ENCODE results near the gene SUSD4.

SUSD4 gene

DNA sequence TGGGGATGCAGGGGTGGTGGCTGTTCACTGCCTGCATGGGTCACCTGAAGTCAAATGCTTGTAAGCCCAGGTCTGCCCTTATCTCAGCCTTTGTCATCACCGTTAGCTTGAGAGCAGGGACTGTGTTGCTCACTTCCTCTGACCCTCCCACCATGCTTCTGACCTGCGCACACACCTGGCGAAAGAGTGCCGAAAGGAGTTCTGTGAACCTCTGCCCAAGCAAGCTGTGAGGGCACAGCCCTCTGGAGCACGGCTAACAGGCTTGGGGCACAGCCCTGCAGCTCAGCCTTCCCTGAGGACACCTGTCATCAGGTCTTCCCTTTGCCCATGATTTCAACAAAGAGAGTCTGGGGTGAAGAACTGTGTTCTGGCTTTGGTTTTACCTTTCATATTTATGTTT is 93.8 kb downstream of the SUSD4 start:
- no peak for TF ChIP-seq EZH2 (IDR thresholded peaks at IDR 0.05; ENCODE audit: borderline replicate concordance, low read length)

DNA sequence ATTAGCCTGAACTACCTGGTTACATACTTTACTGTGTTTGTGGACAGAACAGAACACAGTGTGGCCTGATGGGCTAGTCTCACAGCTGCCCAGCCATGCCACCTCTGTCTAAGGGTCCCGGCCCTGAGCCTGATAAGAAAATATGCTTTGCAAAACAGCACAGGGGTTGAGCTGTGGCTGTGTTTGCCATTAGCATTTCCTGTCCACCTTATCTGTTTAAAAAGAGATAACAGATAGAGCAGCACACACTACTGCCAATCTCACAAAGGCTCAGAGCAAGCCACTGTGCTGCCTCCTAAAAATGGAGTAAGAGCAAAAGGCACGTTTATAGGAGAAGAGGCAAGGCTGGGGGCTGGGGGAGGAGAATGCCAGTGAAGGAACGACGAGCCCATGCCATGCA is 95.0 kb downstream of the SUSD4 start:
- Histone ChIP-seq H3K4me2 (ENCODE audit: low read length) (no peak overlapping the region), H3K27me3 (ENCODE audit: insufficient read depth, low read length) (no peaks in the 10 kb centered on the region), H4K20me1 (ENCODE audit: insufficient read depth, low read length) (no peaks in the 10 kb centered on the region), H2AFZ (ENCODE audit: low read length) (no peak overlapping the region), H3F3A (ENCODE audit: insufficient read depth, low read length) (no peaks in the 10 kb centered on the region), H3K36me3 (ENCODE audit: insufficient read depth, low read length) (no peaks in the 10 kb centered on the region), H3K27ac (ENCODE audit: low read depth, low read length, poor library complexity, severe bottlenecking) (no peak overlapping the region), H3K4me3 (ENCODE audit: low read depth, low read length, poor library complexity, severe bottlenecking) (no peak overlapping the region), H3K9me3 (ENCODE audit: low read length) (no peaks in the 10 kb centered on the region), H3K9me2 (ENCODE audit: low read depth, low read length) (no peaks in the 10 kb centered on the region), H3K79me2 (ENCODE audit: insufficient read depth, low read length) (no peaks in the 10 kb centered on the region), H3K9ac (ENCODE audit: low read length) (no peak overlapping the region), H3K4me1 (ENCODE audit: insufficient read depth, low read length, severe bottlenecking) (no peaks in the 10 kb centered on the region)
- TF ChIP-seq, protein P1, sequence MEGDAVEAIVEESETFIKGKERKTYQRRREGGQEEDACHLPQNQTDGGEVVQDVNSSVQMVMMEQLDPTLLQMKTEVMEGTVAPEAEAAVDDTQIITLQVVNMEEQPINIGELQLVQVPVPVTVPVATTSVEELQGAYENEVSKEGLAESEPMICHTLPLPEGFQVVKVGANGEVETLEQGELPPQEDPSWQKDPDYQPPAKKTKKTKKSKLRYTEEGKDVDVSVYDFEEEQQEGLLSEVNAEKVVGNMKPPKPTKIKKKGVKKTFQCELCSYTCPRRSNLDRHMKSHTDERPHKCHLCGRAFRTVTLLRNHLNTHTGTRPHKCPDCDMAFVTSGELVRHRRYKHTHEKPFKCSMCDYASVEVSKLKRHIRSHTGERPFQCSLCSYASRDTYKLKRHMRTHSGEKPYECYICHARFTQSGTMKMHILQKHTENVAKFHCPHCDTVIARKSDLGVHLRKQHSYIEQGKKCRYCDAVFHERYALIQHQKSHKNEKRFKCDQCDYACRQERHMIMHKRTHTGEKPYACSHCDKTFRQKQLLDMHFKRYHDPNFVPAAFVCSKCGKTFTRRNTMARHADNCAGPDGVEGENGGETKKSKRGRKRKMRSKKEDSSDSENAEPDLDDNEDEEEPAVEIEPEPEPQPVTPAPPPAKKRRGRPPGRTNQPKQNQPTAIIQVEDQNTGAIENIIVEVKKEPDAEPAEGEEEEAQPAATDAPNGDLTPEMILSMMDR (IDR thresholded peaks at IDR 0.05; ENCODE audit: low read length): no peak
- TF ChIP-seq EZH2 (IDR thresholded peaks at IDR 0.05; ENCODE audit: borderline replicate concordance, low read length): no peak

More for the DNA sequence above, 93.8 kb downstream of the SUSD4 start:
- no peaks in the 10 kb centered on the region for H3K9me3 ChIP-seq (ENCODE audit: low read length)
- no peak overlapping the region for H3K4me2 ChIP-seq (ENCODE audit: low read length)
- no peak overlapping the region for H2AFZ ChIP-seq (ENCODE audit: low read length)
- H3K27ac ChIP-seq (ENCODE audit: low read depth, low read length, poor library complexity, severe bottlenecking): no peak overlapping the region
- H3K9ac ChIP-seq (ENCODE audit: low read length): no peak overlapping the region
- H3K9me2 ChIP-seq (ENCODE audit: low read depth, low read length): no peaks in the 10 kb centered on the region
- no peaks in the 10 kb centered on the region for H3F3A ChIP-seq (ENCODE audit: insufficient read depth, low read length)
- no peaks in the 10 kb centered on the region for H3K36me3 ChIP-seq (ENCODE audit: insufficient read depth, low read length)
- no peak overlapping the region for H3K4me3 ChIP-seq (ENCODE audit: low read depth, low read length, poor library complexity, severe bottlenecking)
- H3K27me3 ChIP-seq (ENCODE audit: insufficient read depth, low read length): no peaks in the 10 kb centered on the region
- no peaks in the 10 kb centered on the region for H3K4me1 ChIP-seq (ENCODE audit: insufficient read depth, low read length, severe bottlenecking)
- H4K20me1 ChIP-seq (ENCODE audit: insufficient read depth, low read length): no peaks in the 10 kb centered on the region
- H3K79me2 ChIP-seq (ENCODE audit: insufficient read depth, low read length): no peaks in the 10 kb centered on the region

DNA sequence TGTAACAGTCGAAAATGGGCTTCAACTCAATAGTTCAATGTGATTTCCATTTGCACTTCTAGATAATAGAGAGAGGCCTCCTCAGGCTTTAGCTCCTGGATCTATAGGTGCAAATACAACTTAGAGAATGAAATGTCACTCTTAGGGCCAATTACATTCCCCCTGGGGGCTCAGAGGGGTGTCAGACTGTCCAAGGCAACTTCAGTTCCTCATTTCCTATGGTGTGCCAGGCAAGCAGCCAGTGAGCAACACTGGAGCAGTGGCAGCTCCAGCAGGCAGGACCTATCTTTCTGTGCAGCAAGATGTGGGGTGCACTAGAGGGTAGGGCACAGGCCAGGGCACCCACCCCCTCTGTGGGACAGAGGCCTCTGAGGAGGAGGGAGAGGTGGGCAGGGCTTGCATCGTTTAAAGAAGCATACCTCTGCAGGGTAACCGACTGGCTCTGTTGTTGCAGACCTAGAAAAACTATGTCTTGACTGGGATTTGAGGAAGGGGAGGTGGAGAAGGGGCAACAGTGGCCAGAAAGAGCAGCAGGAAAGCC is 97.3 kb downstream of the SUSD4 start:
- no peaks in the 10 kb centered on the region for H3K36me3 ChIP-seq (ENCODE audit: insufficient read depth, low read length)
- H3K4me2 ChIP-seq (ENCODE audit: low read length): no peak overlapping the region
- no peak overlapping the region for H2AFZ ChIP-seq (ENCODE audit: low read length)
- H3K4me1 ChIP-seq (ENCODE audit: insufficient read depth, low read length, severe bottlenecking): no peaks in the 10 kb centered on the region
- H3K27ac ChIP-seq (ENCODE audit: low read depth, low read length, poor library complexity, severe bottlenecking): no peak overlapping the region
- no peak for TF ChIP-seq EZH2 (IDR thresholded peaks at IDR 0.05; ENCODE audit: borderline replicate concordance, low read length)
- TF ChIP-seq, protein P1 (IDR thresholded peaks at IDR 0.05; ENCODE audit: low read length): no peak
- H4K20me1 ChIP-seq (ENCODE audit: insufficient read depth, low read length): no peaks in the 10 kb centered on the region
- H3K9me2 ChIP-seq (ENCODE audit: low read depth, low read length): no peaks in the 10 kb centered on the region
- no peaks in the 10 kb centered on the region for H3K9me3 ChIP-seq (ENCODE audit: low read length)
- no peaks in the 10 kb centered on the region for H3K27me3 ChIP-seq (ENCODE audit: insufficient read depth, low read length)
- no peaks in the 10 kb centered on the region for H3K79me2 ChIP-seq (ENCODE audit: insufficient read depth, low read length)
- no peaks in the 10 kb centered on the region for H3F3A ChIP-seq (ENCODE audit: insufficient read depth, low read length)
- H3K4me3 ChIP-seq (ENCODE audit: low read depth, low read length, poor library complexity, severe bottlenecking): no peak overlapping the region
- no peak overlapping the region for H3K9ac ChIP-seq (ENCODE audit: low read length)

Measured in OCI-LY1 (cell line).